GM13976 (cell line): ENCODE data around the gene DGKZ.

Experiments
- DNase-seq: peaks from one replicate; pipeline ENCODE4 v3.0.0; 2012; ENCODE audit warnings: low spot score
- in situ Hi-C: fragments of 300-500 bp; cut with MboI; formaldehyde crosslinking; loops from one replicate; pipeline ENCODE4 v1.12.0; 2022; ENCODE audit warnings: low sequenced_read_pairs, mixed read lengths, inconsistent platforms; ENCODE audit not compliant: unreplicated experiment
- TF ChIP-seq, protein P1 (sequence below): IDR thresholded peaks from 2 replicates; pipeline ENCODE4 v1.5.1; 2012; ENCODE audit warnings: borderline replicate concordance, mild to moderate bottlenecking; ENCODE audit not compliant: insufficient read depth; ENCODE audit errors: extremely low read depth, missing control alignments, control extremely low read depth

Gene DGKZ

GRCh38 chr11:46337626-46338345, 9.5 kb upstream of the DGKZ start:
- in situ Hi-C loops, result no loop called here
- DNase-seq, result no peak
- TF ChIP-seq, protein P1, sequence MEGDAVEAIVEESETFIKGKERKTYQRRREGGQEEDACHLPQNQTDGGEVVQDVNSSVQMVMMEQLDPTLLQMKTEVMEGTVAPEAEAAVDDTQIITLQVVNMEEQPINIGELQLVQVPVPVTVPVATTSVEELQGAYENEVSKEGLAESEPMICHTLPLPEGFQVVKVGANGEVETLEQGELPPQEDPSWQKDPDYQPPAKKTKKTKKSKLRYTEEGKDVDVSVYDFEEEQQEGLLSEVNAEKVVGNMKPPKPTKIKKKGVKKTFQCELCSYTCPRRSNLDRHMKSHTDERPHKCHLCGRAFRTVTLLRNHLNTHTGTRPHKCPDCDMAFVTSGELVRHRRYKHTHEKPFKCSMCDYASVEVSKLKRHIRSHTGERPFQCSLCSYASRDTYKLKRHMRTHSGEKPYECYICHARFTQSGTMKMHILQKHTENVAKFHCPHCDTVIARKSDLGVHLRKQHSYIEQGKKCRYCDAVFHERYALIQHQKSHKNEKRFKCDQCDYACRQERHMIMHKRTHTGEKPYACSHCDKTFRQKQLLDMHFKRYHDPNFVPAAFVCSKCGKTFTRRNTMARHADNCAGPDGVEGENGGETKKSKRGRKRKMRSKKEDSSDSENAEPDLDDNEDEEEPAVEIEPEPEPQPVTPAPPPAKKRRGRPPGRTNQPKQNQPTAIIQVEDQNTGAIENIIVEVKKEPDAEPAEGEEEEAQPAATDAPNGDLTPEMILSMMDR, result no peak

- TF ChIP-seq, protein P1, result no peak
- DNase-seq, result no peak
- in situ Hi-C loops, result no loop called here
Observed at GRCh38 chr11:46338636-46338987, 8.7 kb upstream of the DGKZ start.

DNA sequence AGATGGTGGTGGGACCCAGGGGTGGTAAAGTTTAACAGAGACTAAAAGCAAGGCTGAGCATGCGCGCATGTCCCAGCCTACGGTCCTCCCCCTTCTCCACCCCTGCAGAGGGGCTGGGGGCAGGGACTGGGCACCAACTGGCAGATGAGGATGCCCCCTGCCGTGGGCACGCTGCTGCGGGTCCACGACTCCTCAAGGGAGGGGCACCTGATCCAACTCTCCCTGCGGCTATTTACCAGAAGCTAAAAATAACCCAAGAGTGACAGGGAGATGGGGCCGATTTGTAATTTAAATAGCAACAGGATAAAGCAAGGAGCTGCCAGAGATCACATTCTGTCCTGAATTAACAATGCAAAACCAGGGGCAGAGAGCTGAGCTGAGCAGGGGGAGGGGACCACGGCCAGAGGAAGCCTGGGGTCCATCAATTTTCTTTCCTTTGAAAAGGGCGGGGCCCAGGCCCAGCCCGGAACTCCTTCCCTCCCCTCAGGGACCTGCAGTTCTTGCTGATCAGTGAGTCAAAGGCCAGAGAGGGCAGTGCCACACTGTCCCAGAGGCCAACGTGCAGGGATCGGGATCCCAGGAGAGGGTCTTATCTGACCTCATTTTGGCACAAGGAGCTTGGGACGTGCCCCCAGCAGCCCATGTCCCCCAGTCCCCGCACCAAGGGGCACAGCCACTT, 8.1 kb upstream of the DGKZ start:
- TF ChIP-seq, protein P1, result no peak
- DNase-seq, result no peak
- in situ Hi-C loops, result no loop called here

DNA sequence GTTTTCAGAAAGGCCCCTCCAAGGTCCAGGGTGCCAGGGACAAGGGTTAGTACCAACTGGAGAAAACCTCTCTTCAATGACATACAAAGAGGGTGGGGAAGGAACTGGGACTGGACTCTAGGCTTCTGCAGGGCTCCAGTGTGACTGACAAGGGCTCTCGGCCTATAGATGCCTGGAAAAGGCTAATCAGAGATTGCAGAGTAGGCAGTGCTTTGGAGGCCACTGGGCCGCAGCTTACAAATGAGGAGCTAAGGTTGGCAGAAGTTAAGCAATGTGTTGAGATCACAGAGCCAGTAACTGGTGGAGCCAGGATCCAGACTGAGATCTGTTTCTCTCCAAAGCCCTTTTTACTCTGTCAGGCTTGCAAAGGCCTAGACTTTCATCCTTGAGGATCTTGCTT, 7.4 kb upstream of the DGKZ start:
- DNase-seq, result no peak
- in situ Hi-C loops, result no loop called here
- TF ChIP-seq, protein P1, result no peak

DNA sequence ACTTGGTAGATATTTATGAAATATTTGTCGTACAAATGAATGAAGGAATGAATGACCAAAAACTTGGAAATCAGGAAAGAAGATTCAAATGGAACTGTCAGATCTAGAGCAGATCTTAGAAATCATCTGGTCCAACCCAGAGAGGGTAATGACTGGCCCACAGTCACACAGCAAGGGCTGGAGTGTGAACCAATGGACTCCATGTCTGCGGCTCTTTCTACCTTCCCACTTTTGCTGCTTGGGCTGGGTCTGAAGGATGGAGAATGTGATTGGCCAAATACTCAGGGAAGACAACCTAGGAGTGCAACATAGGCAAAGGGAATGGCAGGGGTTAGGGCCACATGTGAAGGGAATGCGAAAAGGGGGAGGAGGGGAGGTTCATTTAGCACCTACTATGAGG, 5.8 kb upstream of the DGKZ start:
- DNase-seq, result no peak
- TF ChIP-seq, protein P1, result no peak
- in situ Hi-C loops, result no loop called here

GRCh38 chr11:46342239-46342638, 5.0 kb upstream of the DGKZ start:
- in situ Hi-C loops, result no loop called here
- TF ChIP-seq, protein P1, result no peak
- DNase-seq, result no peak
